OCI-LY3 (cell line): ENCODE results near the gene TNS3.

Source experiments
- CTCF ChIP-seq: fragments of 200-600, 300-600 bp; sonication (generic); IDR thresholded peaks from 2 replicates; pipeline ENCODE4 v1.5.1; 2014; ENCODE audit warnings: antibody characterized with exemption, low read length, low read depth
- EZH2phosphoT487 ChIP-seq: fragments of 200-600 bp; shearing (Covaris generic); IDR thresholded peaks from 2 replicates; pipeline ENCODE4 v1.6.1; 2018; ENCODE audit warnings: antibody characterized with exemption, mixed run types, low read depth

- TF ChIP-seq CTCF = no peak
- TF ChIP-seq EZH2phosphoT487 = no peak
Observed at GRCh38 chr7:47288060-47288459, 293.9 kb downstream of the TNS3 start.
